Body of pancreas (tissue), 4 donors: ENCODE results near the gene MFAP4. TPM values are rescaled to one million over a fixed set of nuclear protein-coding genes. Genes with fewer than 3 reads are reported as not detected.

Source experiments
- ATAC-seq: fragments of 150-250 bp; one replicate; pipeline ENCODE4 v1.9.1; 2016
- DNase-seq, 4 donors: peaks; one replicate each; pipeline ENCODE4 v3.0.0-alpha.2; 2019
- H3K27ac ChIP-seq, 4 donors: fragments of 200-600 bp; sonication (generic); 1 replicate in 3 of 4; 2 replicates in 1 of 4; pipeline versions ENCODE4 v1.5.1 to v1.6.1; 2016 to 2019; ENCODE audit warnings: mild to moderate bottlenecking in 1 of 4, mixed read lengths in 1 of 4, moderate library complexity in 1 of 4
- H3K27me3 ChIP-seq, 2 donors: fragments of 200-600 bp; sonication (generic); one replicate each; pipeline ENCODE4 v1.6.0; 2016; ENCODE audit warnings: mild to moderate bottlenecking in 1 of 2
- H3K36me3 ChIP-seq, 2 donors: fragments of 200-600 bp; sonication (generic); replicated peaks in 1 of 2; 2 replicates each; pipeline ENCODE4 v1.5.1; 2016; ENCODE audit warnings: low read depth in 2 of 2; ENCODE audit not compliant: insufficient read depth in 1 of 2
- H3K4me1 ChIP-seq: fragments of 200-600 bp; sonication (generic); one replicate; pipeline ENCODE4 v1.6.0; 2016
- H3K4me3 ChIP-seq, 2 donors: fragments of 200-600 bp; sonication (generic); 1 replicate in 1 of 2; 2 replicates in 1 of 2; pipeline ENCODE4 v1.5.1; 2016 to 2019
- H3K9me3 ChIP-seq, 3 donors: fragments of 200-600 bp; sonication (generic); 1 replicate in 2 of 3; 2 replicates in 1 of 3; pipeline ENCODE4 v1.5.1; 2016
- CTCF ChIP-seq, 7 experiments: fragments of 450-650 bp in 4 of 7; fragments of 200-600 bp in 3 of 7; sonication (generic) in 3 of 7; IDR thresholded peaks; one replicate each; pipeline ENCODE4 v1.5.1; 2016 to 2019; ENCODE audit warnings: antibody characterized with exemption in 7 of 7
- POLR2A ChIP-seq, 3 donors: fragments of 450-650 bp; IDR thresholded peaks; one replicate each; pipeline ENCODE4 v1.6.1; 2016; ENCODE audit warnings: antibody characterized with exemption in 3 of 3, mild to moderate bottlenecking in 2 of 3
- WGBS, 2 donors: methylation state at CpG; one replicate each; pipeline ENCODE4 v1.1.5; 2017; 5-methylcytosine and 5-hydroxymethylcytosine counted together
- intact Hi-C: fragments of 100-400 bp; cut with DNase I; formaldehyde crosslinking; loops from one replicate; pipeline ENCODE4 v1.15.1; 2023
- total RNA-seq, 2 donors: library from RNA; depleted of rRNA; stranded (reverse); fragments of >200 nt; gene quantifications; one replicate each; pipeline ENCODE4 v1.1.0, GENCODE V29; 2016

MFAP4 gene
- total RNA-seq, 2 donors from 2014 or later = 25.7 to 35.3 TPM

GRCh38 chr17:19410875-19411620 is 24.1 kb upstream of the MFAP4 start, which contains the start of gene RNF112:
Gene RNF112, plus strand, starts transcription at chr17:19411232. Its CDS starts 177 bp downstream, at chr17:19411409.
- no peaks in the 10 kb centered on the region for H3K27me3 ChIP-seq
- H3K36me3 ChIP-seq = no peaks in the 10 kb centered on the region
- TF ChIP-seq POLR2A (IDR thresholded peaks at IDR 0.05) (no peak), CTCF (IDR thresholded peaks at IDR 0.05) (no peak)
- DNase-seq = no peak
- H3K4me1 ChIP-seq = no peaks in the 10 kb centered on the region
- no peak within 1 kb of the TSS for H3K4me3 ChIP-seq
- intact Hi-C loops = no loop called here
- ATAC-seq = peak; percentile 30
- H3K27ac ChIP-seq = no peak within 1 kb of the TSS
- 8 to 18% methylated on average over 22 to 23 of the region's 23 CpGs for WGBS, 2 donors
- no peaks in the 10 kb centered on the region for H3K9me3 ChIP-seq

GRCh38 chr17:19410091-19410490 is 23.1 kb upstream of the MFAP4 start:
- no peak overlapping the region for H3K4me3 ChIP-seq
- H3K27me3 ChIP-seq = no peaks in the 10 kb centered on the region
- 65 to 80% methylated on average over 4 to 6 of the region's 6 CpGs for WGBS, 2 donors
- no peaks in the 10 kb centered on the region for H3K9me3 ChIP-seq
- intact Hi-C loops = no loop called here
- no peak overlapping the region for H3K27ac ChIP-seq
- no peaks in the 10 kb centered on the region for H3K36me3 ChIP-seq
- TF ChIP-seq CTCF (IDR thresholded peaks at IDR 0.05) (no peak), POLR2A (IDR thresholded peaks at IDR 0.05) (no peak)
- ATAC-seq (no peak), DNase-seq (no peak)
- H3K4me1 ChIP-seq = no peaks in the 10 kb centered on the region

GRCh38 chr17:19409509-19409908 is 22.5 kb upstream of the MFAP4 start:
- no peak for DNase-seq
- Histone ChIP-seq H3K36me3 (no peaks in the 10 kb centered on the region), H3K27me3 (no peaks in the 10 kb centered on the region), H3K27ac (no peak overlapping the region), H3K9me3 (no peaks in the 10 kb centered on the region), H3K4me3 (no peak overlapping the region), H3K4me1 (no peaks in the 10 kb centered on the region)
- intact Hi-C loops = no loop called here
- TF ChIP-seq POLR2A (IDR thresholded peaks at IDR 0.05) = no peak
- no peak for TF ChIP-seq CTCF (IDR thresholded peaks at IDR 0.05)
- no peak for ATAC-seq
- 78 to 79% methylated on average over 3 of the region's 3 CpGs for WGBS, 2 donors

- no peak for ATAC-seq
- H3K27me3 ChIP-seq = no peaks in the 10 kb centered on the region
- no peak for TF ChIP-seq CTCF (IDR thresholded peaks at IDR 0.05)
- no peak for TF ChIP-seq POLR2A (IDR thresholded peaks at IDR 0.05)
- no peak for DNase-seq
- no peaks in the 10 kb centered on the region for H3K4me1 ChIP-seq
- H3K36me3 ChIP-seq = no peaks in the 10 kb centered on the region
- 86 to 90% methylated on average over 3 of the region's 3 CpGs for WGBS, 2 donors
- no peak overlapping the region for H3K27ac ChIP-seq
- H3K9me3 ChIP-seq = no peaks in the 10 kb centered on the region
- intact Hi-C loops = no loop called here
- no peak overlapping the region for H3K4me3 ChIP-seq
Measured at GRCh38 chr17:19409066-19409465, 22.1 kb upstream of the MFAP4 start.

- Histone ChIP-seq H3K9me3 (no peaks in the 10 kb centered on the region), H3K27me3 (no peaks in the 10 kb centered on the region), H3K27ac (no peak overlapping the region), H3K4me1 (no peaks in the 10 kb centered on the region), H3K4me3 (no peak overlapping the region), H3K36me3 (no peaks in the 10 kb centered on the region)
- intact Hi-C loops = no loop called here
- WGBS, 2 donors = 81 to 90% methylated on average over 2 of the region's 2 CpGs
- ATAC-seq = no peak
- TF ChIP-seq CTCF (IDR thresholded peaks at IDR 0.05) (no peak), POLR2A (IDR thresholded peaks at IDR 0.05) (no peak)
- no peak for DNase-seq
Measured at GRCh38 chr17:19408346-19408710, 21.3 kb upstream of the MFAP4 start.
